PFSK-1 (cell line): Measurements from ENCODE around the gene ZBP1.

ENCODE experiments used
- FOXP2 ChIP-seq: optimal IDR thresholded peaks from 2 replicates; pipeline ENCODE3; 2011; ENCODE audit warnings: borderline replicate concordance, control low read depth, inconsistent platforms; ENCODE audit not compliant: insufficient read depth; ENCODE audit errors: extremely low read length, extremely low read depth
- POLR2AphosphoS5 ChIP-seq: IDR thresholded peaks from 2 replicates; pipeline ENCODE4 v1.6.1; 2012; ENCODE audit warnings: low read depth, mild to moderate bottlenecking, control low read depth, low read length, moderate library complexity
- REST ChIP-seq, 2 experiments: IDR thresholded peaks; 2 replicates each; pipeline versions ENCODE4 v1.6.1 to v1.8.0; 2011 to 2012; ENCODE audit warnings: low read depth in 2 of 2, low read length in 2 of 2, control low read depth in 1 of 2, inconsistent platforms in 1 of 2, mild to moderate bottlenecking in 1 of 2, moderate library complexity in 1 of 2; ENCODE audit not compliant: insufficient read depth in 1 of 2
- SIN3A ChIP-seq: IDR thresholded peaks from 2 replicates; pipeline ENCODE4 v1.6.1; 2012; ENCODE audit warnings: mild to moderate bottlenecking, low read length, moderate library complexity, borderline replicate concordance; ENCODE audit not compliant: insufficient read depth
- TAF1 ChIP-seq: IDR thresholded peaks from 2 replicates; pipeline ENCODE4 v1.6.1; 2012; ENCODE audit warnings: low read length, control low read depth, borderline replicate concordance; ENCODE audit not compliant: insufficient read depth

ZBP1 gene

GRCh38 chr20:57653546-57653900, 33.3 kb upstream of the ZBP1 start:
- no peak for TF ChIP-seq REST (IDR thresholded peaks at IDR 0.05; ENCODE audit: insufficient read depth in 1 of 2, low read depth in 2 of 2, low read length in 2 of 2)
- no peak for TF ChIP-seq TAF1
- no peak for TF ChIP-seq POLR2AphosphoS5
- no peak for TF ChIP-seq SIN3A
- no peak for TF ChIP-seq FOXP2

- TF ChIP-seq FOXP2 (no peak), TAF1 (no peak), REST (IDR thresholded peaks at IDR 0.05; ENCODE audit: insufficient read depth in 1 of 2, low read depth in 2 of 2, low read length in 2 of 2) (no peak), POLR2AphosphoS5 (no peak), SIN3A (no peak)
These were observed 32.6 kb upstream of the ZBP1 start for GRCh38 chr20:57652606-57653545.

GRCh38 chr20:57651881-57652605, 31.8 kb upstream of the ZBP1 start:
- TF ChIP-seq REST (IDR thresholded peaks at IDR 0.05; ENCODE audit: insufficient read depth in 1 of 2, low read depth in 2 of 2, low read length in 2 of 2) = no peak
- no peak for TF ChIP-seq FOXP2

DNA sequence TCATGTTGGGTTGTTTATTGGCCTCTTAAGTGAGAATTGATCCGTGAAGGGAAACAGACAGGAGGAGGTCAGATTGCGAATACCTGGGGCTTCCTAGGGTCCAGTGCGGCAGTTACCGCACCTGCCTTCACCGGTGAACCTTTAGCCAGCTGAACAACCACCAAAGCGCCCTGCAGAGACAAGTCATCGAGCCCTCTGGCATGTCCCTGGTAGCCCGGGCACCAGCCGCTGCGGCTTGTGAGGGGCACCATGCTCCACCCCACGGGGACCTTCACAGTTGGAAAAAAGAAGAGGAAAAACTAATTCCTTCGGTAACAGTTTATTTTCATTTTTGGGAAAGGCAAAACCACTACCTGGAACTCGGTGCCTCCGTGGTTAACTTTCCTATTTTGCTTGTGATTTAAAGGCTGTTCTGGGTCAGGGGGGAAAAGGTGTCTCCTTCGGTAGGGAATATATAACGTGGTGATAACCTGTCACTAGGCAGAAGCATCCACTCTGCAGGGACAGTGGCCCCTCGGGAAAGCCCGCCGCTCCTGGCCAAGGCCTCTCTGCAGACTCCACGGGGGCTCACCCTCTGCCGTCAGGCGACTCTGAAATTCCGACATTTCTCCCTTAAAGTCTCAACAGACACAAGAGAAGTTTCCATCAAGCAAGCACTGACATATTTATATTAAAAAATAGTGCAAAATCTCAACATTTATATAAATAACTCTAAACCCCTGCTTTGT, 30.7 kb upstream of the ZBP1 start:
- TF ChIP-seq POLR2AphosphoS5 = no peak
- no peak for TF ChIP-seq TAF1
- TF ChIP-seq SIN3A = no peak
- no peak for TF ChIP-seq FOXP2

DNA sequence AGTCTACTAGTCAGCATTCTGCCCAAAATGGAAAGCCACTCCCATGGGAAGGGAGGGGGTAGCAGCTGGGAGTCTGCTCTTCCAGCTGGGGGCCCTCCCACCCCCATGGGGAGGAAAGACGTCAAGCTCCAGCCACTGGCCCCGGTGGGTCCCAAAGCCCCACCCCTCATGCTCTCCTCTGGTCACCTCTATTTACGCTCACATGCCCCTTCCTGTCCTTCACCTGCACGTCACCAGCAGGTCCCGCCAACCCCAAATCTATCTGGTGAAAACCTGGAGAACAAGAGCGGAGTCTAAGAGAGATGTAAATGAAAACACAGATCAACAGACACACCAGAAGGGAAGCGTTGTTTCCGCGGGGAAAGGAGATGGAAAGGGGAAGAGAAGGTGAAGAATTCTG, 30.0 kb upstream of the ZBP1 start:
- no peak for TF ChIP-seq POLR2AphosphoS5
- no peak for TF ChIP-seq SIN3A
- TF ChIP-seq REST (IDR thresholded peaks at IDR 0.05; ENCODE audit: insufficient read depth in 1 of 2, low read depth in 2 of 2, low read length in 2 of 2) = no peak
- TF ChIP-seq FOXP2 = no peak
- TF ChIP-seq TAF1 = no peak
